GM23338 (cell line): ENCODE measurements around the gene IL1RAPL2. TPM values are rescaled to one million over a fixed set of nuclear protein-coding genes. Genes with fewer than 3 reads are reported as not detected.

Experiments
- ATAC-seq: fragments of 200-7000 bp; cut with Tn5 transposase; 3 replicates; pipeline ENCODE4 v1.9.1; 2020
- DNase-seq: peaks from one replicate; pipeline ENCODE4 v3.0.0-alpha.2; 2015; ENCODE audit warnings: low spot score
- H2AFZ ChIP-seq: fragments of 200-600 bp; sonication (generic); 2 replicates; pipeline ENCODE4 v1.8.0; 2016; ENCODE audit warnings: antibody characterized with exemption, mild to moderate bottlenecking, moderate library complexity
- H3F3A ChIP-seq: fragments of 200-600 bp; sonication (generic); replicated peaks from 2 replicates; pipeline ENCODE4 v1.8.0; 2017; ENCODE audit warnings: antibody characterized with exemption, mixed run types, low read depth
- H3K27ac ChIP-seq: fragments of 200-600 bp; sonication (generic); 2 replicates; pipeline ENCODE4 v1.6.1; 2016; ENCODE audit warnings: low read depth
- H3K27me3 ChIP-seq: fragments of 200-600 bp; sonication (generic); 2 replicates; pipeline ENCODE4 v1.8.0; 2016; ENCODE audit warnings: mild to moderate bottlenecking, mixed run types, moderate library complexity; ENCODE audit not compliant: insufficient read depth
- H3K36me3 ChIP-seq: fragments of 200-600 bp; sonication (generic); 2 replicates; pipeline ENCODE4 v1.8.0; 2016; ENCODE audit warnings: mild to moderate bottlenecking; ENCODE audit not compliant: insufficient read depth
- H3K4me1 ChIP-seq: fragments of 200-600 bp; sonication (generic); 2 replicates; pipeline ENCODE4 v1.8.0; 2016; ENCODE audit warnings: mild to moderate bottlenecking, moderate library complexity; ENCODE audit not compliant: insufficient read depth
- H3K4me2 ChIP-seq: fragments of 200-600 bp; sonication (generic); 2 replicates; pipeline ENCODE4 v1.7.1; 2017; ENCODE audit warnings: mixed run types
- H3K4me3 ChIP-seq: fragments of 200-600 bp; sonication (generic); 2 replicates; pipeline ENCODE4 v1.6.1; 2016; ENCODE audit warnings: mixed run types
- H3K79me2 ChIP-seq: fragments of 200-600 bp; sonication (generic); replicated peaks from 2 replicates; pipeline ENCODE4 v1.8.0; 2017; ENCODE audit warnings: mild to moderate bottlenecking; ENCODE audit not compliant: insufficient read depth
- H3K9me2 ChIP-seq: fragments of 200-600 bp; sonication (generic); 2 replicates; pipeline ENCODE4 v1.8.0; 2017; ENCODE audit not compliant: insufficient read depth
- H4K20me1 ChIP-seq: fragments of 200-600 bp; sonication (generic); replicated peaks from 2 replicates; pipeline ENCODE4 v1.8.0; 2017; ENCODE audit warnings: mild to moderate bottlenecking; ENCODE audit not compliant: insufficient read depth
- H3K27ac Mint-ChIP-seq: 2 replicates; pipeline ENCODE4 v1.8.0; 2020; ENCODE audit warnings: inconsistent platforms, mild to moderate bottlenecking, moderate library complexity, mixed read lengths
- H3K27me3 Mint-ChIP-seq: 3 replicates; pipeline ENCODE4 v1.8.0; 2022; ENCODE audit warnings: low read depth, mild to moderate bottlenecking, moderate library complexity, mixed read lengths, inconsistent platforms; ENCODE audit not compliant: insufficient read depth, poor library complexity
- H3K36me3 Mint-ChIP-seq: 3 replicates; pipeline ENCODE4 v1.8.0; 2021; ENCODE audit warnings: low read depth, mild to moderate bottlenecking, inconsistent platforms, moderate library complexity, mixed read lengths
- H3K4me1 Mint-ChIP-seq: 3 replicates; pipeline ENCODE4 v1.8.0; 2020; ENCODE audit warnings: mild to moderate bottlenecking, inconsistent platforms, mixed read lengths
- H3K4me3 Mint-ChIP-seq: 3 replicates; pipeline ENCODE4 v1.8.0; 2021; ENCODE audit warnings: moderate library complexity, mild to moderate bottlenecking, inconsistent platforms, mixed read lengths
- H3K9me3 Mint-ChIP-seq: 3 replicates; pipeline ENCODE4 v1.8.0; 2020; ENCODE audit warnings: moderate library complexity, mild to moderate bottlenecking, inconsistent platforms, mixed read lengths
- EZH2 ChIP-seq: fragments of 200-600 bp; sonication (generic); IDR thresholded peaks from one replicate; pipeline ENCODE4 v1.8.0; 2017; ENCODE audit warnings: antibody characterized with exemption, mild to moderate bottlenecking, low read depth; ENCODE audit not compliant: unreplicated experiment
- EZH2phosphoT487 ChIP-seq: fragments of 200-600 bp; sonication (generic); IDR thresholded peaks from one replicate; pipeline ENCODE4 v1.8.1; 2018; ENCODE audit warnings: antibody characterized with exemption; ENCODE audit not compliant: unreplicated experiment
- JUNB ChIP-seq: IDR thresholded peaks from one replicate; pipeline ENCODE4 v1.6.1; 2016; ENCODE audit warnings: antibody characterized with exemption; ENCODE audit not compliant: unreplicated experiment
- NANOG ChIP-seq: IDR thresholded peaks from 2 replicates; pipeline ENCODE4 v1.6.1; 2016; ENCODE audit warnings: antibody characterized with exemption, borderline replicate concordance
- POLR2AphosphoS5 ChIP-seq: IDR thresholded peaks from 2 replicates; pipeline ENCODE4 v1.6.1; 2016; ENCODE audit warnings: antibody characterized with exemption, low read depth
- STAT1 ChIP-seq: IDR thresholded peaks from one replicate; pipeline ENCODE4 v1.6.1; 2016; ENCODE audit warnings: antibody characterized with exemption; ENCODE audit not compliant: unreplicated experiment
- ZNF114 ChIP-seq: fragments of 250-450 bp; sonication (Bioruptor Pico); IDR thresholded peaks from 2 replicates; pipeline ENCODE4 v1.5.0; 2020; ENCODE audit warnings: mild to moderate bottlenecking, moderate library complexity
- ZNF331 ChIP-seq: fragments of 250-450 bp; sonication (Bioruptor Pico); IDR thresholded peaks from 2 replicates; pipeline ENCODE4 v1.5.0; 2020; ENCODE audit warnings: low read depth, mild to moderate bottlenecking, moderate library complexity
- polyA plus RNA-seq: library from polyadenylated mRNA; unstranded; fragments of >200 nt; fragmentation: Nextera tagmentation; extraction: Ambion mirVana; gene quantifications from 2 replicates; pipeline ENCODE4 v1.2.1, GENCODE V29; 2016
- total RNA-seq: library from RNA; depleted of rRNA; stranded (reverse); fragments of >200 nt; shearing (Covaris generic); gene quantifications from 2 replicates; pipeline ENCODE4 v1.2.3, GENCODE V29; 2014
- TF ChIP-seq, protein P1 (sequence below): IDR thresholded peaks from one replicate; pipeline ENCODE4 v1.6.1; 2018; ENCODE audit warnings: antibody characterized with exemption; ENCODE audit not compliant: unreplicated experiment
- TF ChIP-seq, protein P2 (sequence below): IDR thresholded peaks from 2 replicates; pipeline ENCODE4 v1.6.1; 2016; ENCODE audit warnings: antibody characterized with exemption

IL1RAPL2 gene
- total and polyA plus RNA-seq, 2 experiments from 2014 or later, result 0.80 to 0.94 TPM

DNA sequence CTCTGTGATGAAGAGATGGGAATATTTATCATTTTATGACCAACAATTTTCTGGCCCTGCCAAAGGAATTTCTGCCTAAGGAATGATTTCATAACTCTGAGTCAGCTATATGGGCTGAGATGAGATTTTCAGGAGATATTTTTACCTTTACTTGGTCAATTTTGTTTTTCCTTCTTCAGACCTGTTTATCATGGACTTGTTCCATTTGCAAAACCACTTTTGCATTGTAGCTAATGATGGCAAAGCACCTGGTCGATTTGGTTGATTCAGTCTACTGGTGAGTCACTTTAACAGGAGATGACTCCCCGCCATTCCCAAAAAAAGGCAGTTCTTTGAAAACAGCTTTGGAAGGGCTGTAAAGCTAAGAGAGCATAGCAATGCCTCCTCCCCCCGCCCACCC is 601.2 kb downstream of the IL1RAPL2 start:
- no peaks in the 10 kb centered on the region for H3K79me2 ChIP-seq
- H3K27me3 ChIP-seq, result no peaks in the 10 kb centered on the region
- Mint-ChIP-seq H3K4me1 (no peaks in the 10 kb centered on the region), H3K36me3 (no peaks in the 10 kb centered on the region), H3K4me3 (no peak overlapping the region), H3K27ac (no peak overlapping the region), H3K27me3 (peaks cover 2% of the 10 kb centered on the region), H3K9me3 (peaks cover 2% of the 10 kb centered on the region; the same call in 1 of the 3 replicates)
- DNase-seq, result no peak
- no peak overlapping the region for H3K4me3 ChIP-seq
- no peaks in the 10 kb centered on the region for H3K9me2 ChIP-seq
- no peak overlapping the region for H3K27ac ChIP-seq
- no peaks in the 10 kb centered on the region for H3K36me3 ChIP-seq
- H3K4me1 ChIP-seq, result no peaks in the 10 kb centered on the region
- no peak overlapping the region for H2AFZ ChIP-seq
- no peak for ATAC-seq
- H4K20me1 ChIP-seq, result no peaks in the 10 kb centered on the region
- no peaks in the 10 kb centered on the region for H3F3A ChIP-seq
- H3K4me2 ChIP-seq, result no peak overlapping the region
- TF ChIP-seq EZH2 (no peak), STAT1 (no peak), ZNF331 (no peak)
- TF ChIP-seq, protein P1, sequence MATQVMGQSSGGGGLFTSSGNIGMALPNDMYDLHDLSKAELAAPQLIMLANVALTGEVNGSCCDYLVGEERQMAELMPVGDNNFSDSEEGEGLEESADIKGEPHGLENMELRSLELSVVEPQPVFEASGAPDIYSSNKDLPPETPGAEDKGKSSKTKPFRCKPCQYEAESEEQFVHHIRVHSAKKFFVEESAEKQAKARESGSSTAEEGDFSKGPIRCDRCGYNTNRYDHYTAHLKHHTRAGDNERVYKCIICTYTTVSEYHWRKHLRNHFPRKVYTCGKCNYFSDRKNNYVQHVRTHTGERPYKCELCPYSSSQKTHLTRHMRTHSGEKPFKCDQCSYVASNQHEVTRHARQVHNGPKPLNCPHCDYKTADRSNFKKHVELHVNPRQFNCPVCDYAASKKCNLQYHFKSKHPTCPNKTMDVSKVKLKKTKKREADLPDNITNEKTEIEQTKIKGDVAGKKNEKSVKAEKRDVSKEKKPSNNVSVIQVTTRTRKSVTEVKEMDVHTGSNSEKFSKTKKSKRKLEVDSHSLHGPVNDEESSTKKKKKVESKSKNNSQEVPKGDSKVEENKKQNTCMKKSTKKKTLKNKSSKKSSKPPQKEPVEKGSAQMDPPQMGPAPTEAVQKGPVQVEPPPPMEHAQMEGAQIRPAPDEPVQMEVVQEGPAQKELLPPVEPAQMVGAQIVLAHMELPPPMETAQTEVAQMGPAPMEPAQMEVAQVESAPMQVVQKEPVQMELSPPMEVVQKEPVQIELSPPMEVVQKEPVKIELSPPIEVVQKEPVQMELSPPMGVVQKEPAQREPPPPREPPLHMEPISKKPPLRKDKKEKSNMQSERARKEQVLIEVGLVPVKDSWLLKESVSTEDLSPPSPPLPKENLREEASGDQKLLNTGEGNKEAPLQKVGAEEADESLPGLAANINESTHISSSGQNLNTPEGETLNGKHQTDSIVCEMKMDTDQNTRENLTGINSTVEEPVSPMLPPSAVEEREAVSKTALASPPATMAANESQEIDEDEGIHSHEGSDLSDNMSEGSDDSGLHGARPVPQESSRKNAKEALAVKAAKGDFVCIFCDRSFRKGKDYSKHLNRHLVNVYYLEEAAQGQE, result no peak
- TF ChIP-seq, protein P2, sequence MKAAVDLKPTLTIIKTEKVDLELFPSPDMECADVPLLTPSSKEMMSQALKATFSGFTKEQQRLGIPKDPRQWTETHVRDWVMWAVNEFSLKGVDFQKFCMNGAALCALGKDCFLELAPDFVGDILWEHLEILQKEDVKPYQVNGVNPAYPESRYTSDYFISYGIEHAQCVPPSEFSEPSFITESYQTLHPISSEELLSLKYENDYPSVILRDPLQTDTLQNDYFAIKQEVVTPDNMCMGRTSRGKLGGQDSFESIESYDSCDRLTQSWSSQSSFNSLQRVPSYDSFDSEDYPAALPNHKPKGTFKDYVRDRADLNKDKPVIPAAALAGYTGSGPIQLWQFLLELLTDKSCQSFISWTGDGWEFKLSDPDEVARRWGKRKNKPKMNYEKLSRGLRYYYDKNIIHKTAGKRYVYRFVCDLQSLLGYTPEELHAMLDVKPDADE, result no peak

DNA sequence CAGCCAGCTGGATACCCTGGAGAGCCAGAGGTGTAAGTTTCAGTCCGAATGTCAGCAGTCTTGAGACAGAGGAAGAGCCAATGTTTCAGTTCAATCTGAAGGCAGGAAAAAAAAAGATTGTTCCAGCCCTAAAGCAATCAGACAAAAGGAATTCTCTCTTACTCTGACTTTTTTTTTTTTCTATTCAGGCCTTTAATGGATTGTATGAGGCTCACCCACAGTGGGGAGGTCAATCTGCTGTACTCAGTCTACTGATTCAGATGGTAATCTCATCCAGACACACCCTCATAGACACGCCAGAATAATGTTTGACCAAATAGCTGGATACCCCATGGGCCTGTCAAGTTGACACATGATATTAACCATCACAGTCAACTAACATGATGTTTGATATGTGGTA is 602.6 kb downstream of the IL1RAPL2 start:
- H3K36me3 Mint-ChIP-seq, result no peaks in the 10 kb centered on the region
- Histone ChIP-seq H3K27ac (no peak overlapping the region), H3K4me1 (no peaks in the 10 kb centered on the region), H3F3A (no peaks in the 10 kb centered on the region), H3K4me3 (no peak overlapping the region), H3K79me2 (no peaks in the 10 kb centered on the region), H3K27me3 (no peaks in the 10 kb centered on the region), H4K20me1 (no peaks in the 10 kb centered on the region), H3K9me2 (no peaks in the 10 kb centered on the region), H3K36me3 (no peaks in the 10 kb centered on the region), H2AFZ (no peak overlapping the region), H3K4me2 (no peak overlapping the region)
- no peak overlapping the region for H3K4me3 Mint-ChIP-seq
- no peak overlapping the region for H3K27ac Mint-ChIP-seq
- no peaks in the 10 kb centered on the region for H3K4me1 Mint-ChIP-seq
- DNase-seq (no peak), ATAC-seq (no peak)
- peaks cover 2% of the 10 kb centered on the region; the same call in 1 of the 3 replicates for H3K9me3 Mint-ChIP-seq
- H3K27me3 Mint-ChIP-seq, result peaks cover 2% of the 10 kb centered on the region
- no peak for TF ChIP-seq EZH2
- TF ChIP-seq EZH2phosphoT487, result no peak
- TF ChIP-seq ZNF331, result no peak
- TF ChIP-seq NANOG, result no peak
- no peak for TF ChIP-seq JUNB
- TF ChIP-seq, protein P2, result no peak
- TF ChIP-seq ZNF114 (CRISPR knock-in tag), result no peak
- no peak for TF ChIP-seq POLR2AphosphoS5
- TF ChIP-seq, protein P1, result no peak
